Astrocyte (in vitro differentiated cells and primary cell): ENCODE results near the gene FAM151A. TPM values are rescaled to one million over a fixed set of nuclear protein-coding genes. Genes with fewer than 3 reads are reported as not detected.

Experiments used
- DNase-seq: peaks from one replicate; pipeline ENCODE4 v3.0.0-alpha.2; 2010; ENCODE audit warnings: low read depth
- FAIRE-seq: peaks from 2 replicates; lab custom pipeline; 2011; peaks lifted over from hg19 to GRCh38; lab: Jason Lieb, UNC
- H2AFZ ChIP-seq: 2 replicates; pipeline ENCODE4 v1.6.0; 2012; ENCODE audit warnings: low read depth, low read length, inconsistent platforms
- H3K27ac ChIP-seq: 2 replicates; pipeline ENCODE4 v1.5.1; 2011; ENCODE audit warnings: low read depth, low read length, inconsistent platforms
- H3K27me3 ChIP-seq: 2 replicates; pipeline ENCODE4 v1.6.0; 2011; ENCODE audit warnings: low read length, inconsistent platforms; ENCODE audit not compliant: insufficient read depth
- H3K36me3 ChIP-seq: 2 replicates; pipeline ENCODE4 v1.5.1; 2011; ENCODE audit warnings: low read length, inconsistent platforms; ENCODE audit not compliant: insufficient read depth
- H3K4me1 ChIP-seq: 2 replicates; pipeline ENCODE4 v1.5.1; 2011; ENCODE audit warnings: low read length, inconsistent platforms; ENCODE audit not compliant: insufficient read depth
- H3K4me2 ChIP-seq: 2 replicates; pipeline ENCODE4 v1.6.0; 2012; ENCODE audit warnings: low read length, inconsistent platforms
- H3K4me3 ChIP-seq: 2 replicates; pipeline ENCODE4 v1.5.1; 2011; ENCODE audit warnings: low read depth, mild to moderate bottlenecking, low read length, inconsistent platforms; ENCODE audit not compliant: insufficient read depth
- H3K79me2 ChIP-seq: 2 replicates; pipeline ENCODE4 v1.6.0; 2012; ENCODE audit warnings: mild to moderate bottlenecking, low read length, inconsistent platforms; ENCODE audit not compliant: insufficient read depth
- H3K9ac ChIP-seq: 2 replicates; pipeline ENCODE4 v1.6.0; 2012; ENCODE audit warnings: mild to moderate bottlenecking, low read length, inconsistent platforms
- H3K9me3 ChIP-seq: 2 replicates; pipeline ENCODE4 v1.5.1; 2012; ENCODE audit warnings: low read depth, mild to moderate bottlenecking, low read length, inconsistent platforms; ENCODE audit not compliant: insufficient read depth
- H4K20me1 ChIP-seq: 2 replicates; pipeline ENCODE4 v1.6.0; 2012; ENCODE audit warnings: low read length, inconsistent platforms; ENCODE audit not compliant: insufficient read depth
- H3K27ac Mint-ChIP-seq: one replicate; pipeline ENCODE4 v1.8.0; 2021; ENCODE audit warnings: mild to moderate bottlenecking, mixed read lengths; ENCODE audit not compliant: unreplicated experiment
- H3K27me3 Mint-ChIP-seq: one replicate; pipeline ENCODE4 v1.8.0; 2021; ENCODE audit warnings: low read depth, mixed read lengths; ENCODE audit not compliant: unreplicated experiment
- H3K36me3 Mint-ChIP-seq: one replicate; pipeline ENCODE4 v1.8.0; 2021; ENCODE audit warnings: low read depth, mixed read lengths; ENCODE audit not compliant: unreplicated experiment
- H3K4me1 Mint-ChIP-seq: one replicate; pipeline ENCODE4 v1.8.0; 2021; ENCODE audit warnings: low read depth, mixed read lengths; ENCODE audit not compliant: unreplicated experiment
- H3K4me3 Mint-ChIP-seq: one replicate; pipeline ENCODE4 v1.8.0; 2021; ENCODE audit warnings: mild to moderate bottlenecking, moderate library complexity, mixed read lengths; ENCODE audit not compliant: unreplicated experiment
- H3K9me3 Mint-ChIP-seq: one replicate; pipeline ENCODE4 v1.8.0; 2021; ENCODE audit warnings: mild to moderate bottlenecking, mixed read lengths; ENCODE audit not compliant: unreplicated experiment
- EZH2 ChIP-seq: IDR thresholded peaks from 2 replicates; pipeline ENCODE4 v1.6.1; 2012; ENCODE audit warnings: mild to moderate bottlenecking, low read length, inconsistent platforms; ENCODE audit not compliant: insufficient read depth
- total RNA-seq: library from RNA; stranded (reverse); gene quantifications from 2 replicates; pipeline ENCODE4 v1.2.1, GENCODE V29; 2021
- TF ChIP-seq, protein P1 (sequence below): IDR thresholded peaks from 2 replicates; pipeline ENCODE4 v1.5.1; 2011; ENCODE audit warnings: low read depth, mild to moderate bottlenecking, inconsistent platforms, low read length, moderate library complexity; ENCODE audit not compliant: insufficient read depth

FAM151A gene
- total RNA-seq, 1 donor from 2014 or later, result not detected

DNA sequence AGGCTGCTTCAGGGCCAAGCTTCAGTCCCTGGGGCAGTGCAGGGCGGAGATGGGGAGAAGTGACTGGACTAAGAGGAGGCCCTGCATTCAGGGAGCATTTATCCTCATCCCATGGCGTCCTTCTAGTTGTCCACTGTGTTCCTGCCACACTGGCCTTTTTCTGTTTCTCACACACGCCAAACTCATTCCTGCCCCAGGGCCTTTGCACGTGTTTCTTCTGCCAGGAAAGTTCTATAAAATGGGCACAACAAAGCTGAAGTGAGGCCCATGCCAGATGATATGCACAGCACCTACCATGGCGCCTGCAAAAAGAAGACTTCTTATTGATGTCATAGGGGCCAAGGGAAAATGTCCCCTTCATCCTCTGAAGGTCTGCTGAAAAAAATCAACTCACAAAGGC is 42.5 kb upstream of the FAM151A start:
- Mint-ChIP-seq H3K9me3 (peaks cover 2% of the 10 kb centered on the region), H3K36me3 (no peaks in the 10 kb centered on the region), H3K4me1 (no peaks in the 10 kb centered on the region), H3K27me3 (peaks cover 26% of the 10 kb centered on the region), H3K4me3 (no peak overlapping the region), H3K27ac (no peak overlapping the region)
- H3K4me3 ChIP-seq, result no peak overlapping the region
- no peaks in the 10 kb centered on the region for H3K9me3 ChIP-seq
- no peak overlapping the region for H2AFZ ChIP-seq
- H3K79me2 ChIP-seq, result no peaks in the 10 kb centered on the region
- H4K20me1 ChIP-seq, result no peaks in the 10 kb centered on the region
- peaks cover 6% of the 10 kb centered on the region for H3K27me3 ChIP-seq
- DNase-seq (no peak), FAIRE-seq (no peak)
- H3K4me2 ChIP-seq, result no peak overlapping the region
- no peaks in the 10 kb centered on the region for H3K36me3 ChIP-seq
- no peaks in the 10 kb centered on the region for H3K4me1 ChIP-seq
- TF ChIP-seq EZH2, result no peak
- TF ChIP-seq, protein P1, sequence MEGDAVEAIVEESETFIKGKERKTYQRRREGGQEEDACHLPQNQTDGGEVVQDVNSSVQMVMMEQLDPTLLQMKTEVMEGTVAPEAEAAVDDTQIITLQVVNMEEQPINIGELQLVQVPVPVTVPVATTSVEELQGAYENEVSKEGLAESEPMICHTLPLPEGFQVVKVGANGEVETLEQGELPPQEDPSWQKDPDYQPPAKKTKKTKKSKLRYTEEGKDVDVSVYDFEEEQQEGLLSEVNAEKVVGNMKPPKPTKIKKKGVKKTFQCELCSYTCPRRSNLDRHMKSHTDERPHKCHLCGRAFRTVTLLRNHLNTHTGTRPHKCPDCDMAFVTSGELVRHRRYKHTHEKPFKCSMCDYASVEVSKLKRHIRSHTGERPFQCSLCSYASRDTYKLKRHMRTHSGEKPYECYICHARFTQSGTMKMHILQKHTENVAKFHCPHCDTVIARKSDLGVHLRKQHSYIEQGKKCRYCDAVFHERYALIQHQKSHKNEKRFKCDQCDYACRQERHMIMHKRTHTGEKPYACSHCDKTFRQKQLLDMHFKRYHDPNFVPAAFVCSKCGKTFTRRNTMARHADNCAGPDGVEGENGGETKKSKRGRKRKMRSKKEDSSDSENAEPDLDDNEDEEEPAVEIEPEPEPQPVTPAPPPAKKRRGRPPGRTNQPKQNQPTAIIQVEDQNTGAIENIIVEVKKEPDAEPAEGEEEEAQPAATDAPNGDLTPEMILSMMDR, result no peak
- H3K27ac ChIP-seq, result no peak overlapping the region
- no peak overlapping the region for H3K9ac ChIP-seq

DNA sequence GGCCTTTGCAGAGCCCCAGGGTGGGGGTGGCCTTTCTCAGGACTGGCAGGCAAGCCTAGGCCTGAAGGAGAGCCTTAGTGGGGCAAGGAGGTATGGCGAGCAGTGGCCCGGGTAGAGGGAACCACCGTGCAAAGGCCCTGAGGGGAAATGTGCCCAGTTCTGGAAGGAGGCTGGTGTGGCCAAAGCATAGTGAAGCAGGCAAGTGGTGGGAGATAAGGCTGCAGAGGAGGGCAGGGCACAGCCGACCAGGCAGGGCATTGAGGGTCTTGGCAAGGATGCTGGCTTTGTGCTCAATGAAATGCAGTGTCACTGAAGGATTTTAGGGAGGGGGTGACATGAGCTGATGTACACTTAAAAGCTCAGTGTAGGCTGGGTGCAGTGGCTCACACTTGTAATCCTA is 41.0 kb upstream of the FAM151A start:
- Mint-ChIP-seq H3K36me3 (no peaks in the 10 kb centered on the region), H3K27ac (no peak overlapping the region), H3K9me3 (peaks cover 4% of the 10 kb centered on the region), H3K4me3 (no peak overlapping the region), H3K27me3 (peaks cover 25% of the 10 kb centered on the region), H3K4me1 (no peaks in the 10 kb centered on the region)
- Histone ChIP-seq H4K20me1 (no peaks in the 10 kb centered on the region), H3K9me3 (no peaks in the 10 kb centered on the region), H3K9ac (no peak overlapping the region), H3K4me3 (no peak overlapping the region), H2AFZ (no peak overlapping the region), H3K4me1 (no peaks in the 10 kb centered on the region), H3K27me3 (peaks cover 5% of the 10 kb centered on the region), H3K79me2 (no peaks in the 10 kb centered on the region), H3K36me3 (no peaks in the 10 kb centered on the region), H3K4me2 (no peak overlapping the region), H3K27ac (no peak overlapping the region)
- FAIRE-seq (no peak), DNase-seq (no peak)
- no peak for TF ChIP-seq EZH2
- TF ChIP-seq, protein P1, result no peak

DNA sequence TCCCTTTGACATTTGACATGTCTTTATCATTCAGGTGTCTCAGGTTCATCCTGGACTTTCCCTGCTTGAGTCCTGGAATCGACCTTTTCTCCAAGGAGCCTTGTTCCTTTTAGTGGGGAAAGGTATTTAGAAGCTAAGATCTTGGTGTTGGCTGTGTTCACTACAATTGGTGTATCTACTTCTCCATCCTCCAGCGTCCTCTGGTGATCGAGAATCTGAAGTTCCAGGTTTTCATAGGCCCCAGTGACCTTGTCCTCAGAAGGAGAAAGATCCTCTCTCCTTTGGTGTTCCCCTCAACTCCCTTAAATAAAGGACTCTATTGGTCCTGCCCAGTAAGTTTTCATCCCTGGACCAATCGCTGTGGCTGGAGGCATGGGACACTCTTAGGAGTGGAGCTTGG is 40.4 kb upstream of the FAM151A start:
- H3K4me1 Mint-ChIP-seq, result no peaks in the 10 kb centered on the region
- no peak overlapping the region for H3K4me3 Mint-ChIP-seq
- no peaks in the 10 kb centered on the region for H4K20me1 ChIP-seq
- FAIRE-seq, result no peak
- H3K79me2 ChIP-seq, result no peaks in the 10 kb centered on the region
- H3K36me3 ChIP-seq, result no peaks in the 10 kb centered on the region
- H2AFZ ChIP-seq, result no peak overlapping the region
- DNase-seq, result no peak
- peaks cover 1% of the 10 kb centered on the region for H3K9me3 ChIP-seq
- TF ChIP-seq EZH2, result no peak
- TF ChIP-seq, protein P1, result no peak
- peaks cover 21% of the 10 kb centered on the region for H3K27me3 Mint-ChIP-seq
- no peak overlapping the region for H3K4me2 ChIP-seq
- H3K9me3 Mint-ChIP-seq, result peaks cover 6% of the 10 kb centered on the region
- no peak overlapping the region for H3K4me3 ChIP-seq
- H3K27ac ChIP-seq, result no peak overlapping the region
- H3K9ac ChIP-seq, result no peak overlapping the region
- H3K36me3 Mint-ChIP-seq, result no peaks in the 10 kb centered on the region
- no peaks in the 10 kb centered on the region for H3K27me3 ChIP-seq
- H3K4me1 ChIP-seq, result no peaks in the 10 kb centered on the region
- H3K27ac Mint-ChIP-seq, result no peak overlapping the region
